ENCODE measurements around the gene MAPK8IP3.

MAPK8IP3 gene

DNA sequence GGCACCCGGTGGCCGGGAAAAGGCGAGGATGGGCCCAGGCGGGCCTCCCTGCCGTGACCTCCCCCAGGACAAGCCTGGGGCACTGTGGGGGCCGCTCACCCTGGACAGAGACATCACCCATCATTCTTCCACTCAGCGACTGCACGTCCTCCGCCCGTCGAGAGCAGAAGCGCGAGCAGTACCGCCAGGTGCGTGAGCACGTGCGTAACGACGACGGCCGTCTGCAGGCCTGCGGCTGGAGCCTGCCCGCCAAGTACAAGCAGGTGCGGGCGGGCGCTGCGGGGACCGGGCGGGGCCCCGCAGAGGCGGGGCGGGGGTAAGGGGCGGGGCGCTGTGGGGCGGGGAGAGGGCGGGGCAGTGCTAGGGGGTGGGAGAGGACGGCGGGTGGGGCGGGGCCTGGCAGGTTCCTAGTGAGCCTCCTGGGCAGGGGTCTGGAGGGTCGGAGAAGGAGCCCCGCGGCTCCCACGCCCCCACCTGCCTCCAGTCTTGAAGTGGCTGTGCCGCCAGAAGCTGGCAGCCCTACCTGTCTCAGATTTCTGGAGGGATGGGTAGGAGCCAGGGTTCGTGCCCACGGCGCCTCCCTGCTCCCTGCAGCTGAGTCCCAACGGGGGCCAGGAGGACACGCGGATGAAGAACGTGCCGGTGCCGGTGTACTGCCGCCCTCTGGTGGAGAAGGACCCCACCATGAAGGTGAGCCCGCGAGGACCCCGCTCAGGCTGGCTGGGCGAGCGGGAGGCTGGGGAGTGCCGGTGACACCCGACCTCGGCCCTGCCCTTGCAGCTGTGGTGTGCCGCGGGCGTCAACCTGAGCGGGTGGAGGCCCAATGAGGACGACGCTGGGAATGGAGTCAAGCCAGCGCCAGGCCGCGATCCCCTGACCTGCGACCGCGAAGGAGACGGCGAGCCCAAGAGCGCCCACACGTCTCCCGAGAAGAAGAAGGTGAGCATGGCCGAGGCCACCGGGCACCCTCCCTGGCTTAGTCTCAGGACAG lies 57.8 kb downstream of the MAPK8IP3 start:
- no peak for DNase-seq

DNA sequence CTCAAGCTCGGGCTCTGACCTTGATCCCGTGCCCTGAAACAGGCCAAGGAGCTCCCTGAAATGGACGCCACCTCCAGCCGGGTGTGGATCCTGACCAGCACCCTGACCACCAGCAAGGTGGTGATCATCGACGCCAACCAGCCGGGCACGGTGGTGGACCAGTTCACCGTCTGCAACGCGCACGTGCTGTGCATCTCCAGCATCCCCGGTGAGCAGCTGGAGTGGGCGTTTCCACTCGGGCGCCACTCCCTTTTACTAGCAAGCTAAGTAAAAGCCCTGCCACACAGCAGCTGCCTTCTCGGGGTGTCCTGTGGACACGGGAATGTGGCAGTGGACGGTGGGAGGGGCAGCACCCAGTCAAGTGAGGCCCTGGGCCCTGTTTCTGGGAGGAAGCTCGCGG lies 59.0 kb downstream of the MAPK8IP3 start:
- DNase-seq, result no peak

DNA sequence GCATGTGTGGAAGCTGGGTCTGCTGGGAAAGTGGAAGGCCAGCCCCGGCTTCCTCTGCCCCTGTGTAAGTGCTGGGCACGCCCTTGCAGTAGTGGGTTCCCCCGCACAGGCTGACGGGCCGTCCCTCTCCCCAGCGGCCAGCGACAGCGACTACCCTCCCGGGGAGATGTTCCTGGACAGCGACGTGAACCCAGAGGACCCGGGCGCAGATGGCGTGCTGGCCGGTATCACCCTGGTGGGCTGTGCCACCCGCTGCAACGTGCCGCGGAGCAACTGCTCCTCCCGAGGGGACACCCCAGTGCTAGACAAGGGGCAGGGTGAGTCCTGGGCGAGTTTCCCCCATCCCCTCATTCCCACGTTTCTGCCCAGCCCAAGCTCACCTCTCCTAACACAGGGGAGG lies 59.8 kb downstream of the MAPK8IP3 start:
- DNase-seq, result no peak

DNA sequence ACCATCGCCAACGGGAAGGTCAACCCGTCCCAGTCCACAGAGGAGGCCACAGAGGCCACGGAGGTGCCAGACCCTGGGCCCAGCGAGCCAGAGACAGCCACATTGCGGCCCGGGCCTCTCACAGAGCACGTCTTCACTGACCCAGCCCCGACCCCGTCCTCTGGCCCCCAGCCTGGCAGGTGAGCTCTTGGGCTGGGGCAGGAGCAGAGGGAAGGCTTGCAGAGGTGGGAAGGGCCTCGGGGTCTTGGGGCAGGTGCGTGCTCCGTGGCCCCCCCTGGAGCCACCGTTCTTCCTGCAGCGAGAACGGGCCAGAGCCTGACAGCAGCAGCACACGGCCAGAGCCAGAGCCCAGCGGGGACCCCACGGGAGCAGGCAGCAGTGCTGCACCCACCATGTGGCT lies 60.2 kb downstream of the MAPK8IP3 start:
- DNase-seq, result no peak

DNA sequence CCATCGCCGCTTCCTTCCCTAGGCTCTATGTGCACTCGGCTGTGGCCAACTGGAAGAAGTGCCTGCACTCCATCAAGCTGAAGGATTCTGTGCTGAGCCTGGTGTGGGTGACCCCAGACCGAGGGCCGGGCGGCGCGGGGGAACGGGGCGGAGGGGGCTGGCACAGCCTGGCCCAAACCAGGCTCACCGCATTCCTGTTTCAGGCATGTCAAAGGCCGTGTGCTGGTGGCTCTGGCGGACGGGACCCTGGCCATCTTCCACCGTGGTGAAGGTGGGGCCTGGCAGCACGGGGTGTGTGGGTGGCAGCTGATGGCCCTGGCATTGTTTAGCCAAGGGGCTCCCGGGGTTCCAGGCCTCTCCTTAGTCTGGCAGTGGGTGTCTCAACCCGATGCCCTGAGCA lies 60.7 kb downstream of the MAPK8IP3 start:
- DNase-seq, result no peak

DNA sequence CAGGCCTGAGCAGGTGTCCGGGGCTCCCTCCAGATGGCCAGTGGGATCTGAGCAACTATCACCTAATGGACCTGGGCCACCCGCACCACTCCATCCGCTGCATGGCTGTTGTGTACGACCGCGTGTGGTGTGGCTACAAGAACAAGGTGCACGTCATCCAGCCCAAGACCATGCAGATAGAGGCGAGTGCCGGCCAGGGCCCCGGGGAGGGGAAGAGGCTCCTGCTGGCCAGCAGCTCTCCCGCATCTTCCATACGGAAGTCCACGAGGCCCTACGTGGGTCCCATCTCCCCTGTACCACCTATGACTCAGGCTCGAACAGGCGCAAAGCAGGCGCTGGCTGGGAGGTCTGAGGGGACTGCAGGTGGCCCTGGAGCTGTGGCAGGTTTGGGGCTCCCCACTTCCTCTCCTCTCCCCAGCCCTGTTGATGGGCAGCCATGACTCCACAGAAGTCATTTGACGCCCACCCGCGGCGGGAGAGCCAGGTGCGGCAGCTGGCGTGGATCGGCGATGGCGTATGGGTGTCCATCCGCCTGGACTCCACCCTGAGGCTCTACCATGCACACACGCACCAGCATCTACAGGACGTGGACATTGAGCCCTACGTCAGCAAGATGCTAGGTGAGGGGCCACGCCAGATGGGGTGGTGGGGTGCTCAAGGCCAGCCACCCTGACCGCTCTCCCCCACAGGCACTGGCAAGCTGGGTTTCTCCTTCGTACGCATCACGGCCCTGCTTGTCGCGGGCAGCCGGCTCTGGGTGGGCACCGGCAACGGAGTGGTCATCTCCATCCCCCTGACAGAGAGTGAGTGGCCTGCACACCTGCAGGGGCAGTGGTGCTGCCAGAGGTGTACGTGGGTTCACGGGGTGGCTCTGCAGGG lies 61.4 kb downstream of the MAPK8IP3 start:
- no peak for DNase-seq

DNA sequence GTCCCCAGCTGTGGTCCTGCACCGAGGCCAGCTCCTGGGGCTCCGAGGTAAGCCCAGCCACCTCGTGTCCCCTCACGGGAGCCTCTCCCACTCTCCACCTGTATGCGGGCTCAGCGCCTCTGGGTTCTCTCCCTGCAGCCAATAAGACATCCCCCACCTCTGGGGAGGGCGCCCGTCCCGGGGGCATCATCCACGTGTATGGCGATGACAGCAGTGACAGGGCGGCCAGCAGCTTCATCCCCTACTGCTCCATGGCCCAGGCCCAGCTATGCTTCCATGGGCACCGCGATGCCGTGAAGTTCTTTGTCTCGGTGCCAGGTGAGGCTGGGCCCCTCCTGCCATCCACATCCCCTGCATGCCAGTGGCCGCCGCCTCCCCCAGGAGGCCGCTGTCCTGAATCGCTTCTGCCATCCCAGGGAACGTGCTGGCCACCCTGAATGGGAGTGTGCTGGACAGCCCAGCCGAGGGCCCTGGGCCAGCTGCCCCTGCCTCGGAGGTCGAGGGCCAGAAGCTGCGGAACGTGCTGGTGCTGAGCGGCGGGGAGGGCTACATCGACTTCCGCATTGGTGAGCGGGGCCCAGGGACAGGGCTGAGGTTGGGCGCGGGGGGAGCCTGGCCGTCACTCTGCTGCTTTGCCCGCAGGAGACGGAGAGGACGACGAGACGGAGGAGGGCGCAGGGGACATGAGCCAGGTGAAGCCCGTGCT lies 62.2 kb downstream of the MAPK8IP3 start:
- no peak for DNase-seq

DNA sequence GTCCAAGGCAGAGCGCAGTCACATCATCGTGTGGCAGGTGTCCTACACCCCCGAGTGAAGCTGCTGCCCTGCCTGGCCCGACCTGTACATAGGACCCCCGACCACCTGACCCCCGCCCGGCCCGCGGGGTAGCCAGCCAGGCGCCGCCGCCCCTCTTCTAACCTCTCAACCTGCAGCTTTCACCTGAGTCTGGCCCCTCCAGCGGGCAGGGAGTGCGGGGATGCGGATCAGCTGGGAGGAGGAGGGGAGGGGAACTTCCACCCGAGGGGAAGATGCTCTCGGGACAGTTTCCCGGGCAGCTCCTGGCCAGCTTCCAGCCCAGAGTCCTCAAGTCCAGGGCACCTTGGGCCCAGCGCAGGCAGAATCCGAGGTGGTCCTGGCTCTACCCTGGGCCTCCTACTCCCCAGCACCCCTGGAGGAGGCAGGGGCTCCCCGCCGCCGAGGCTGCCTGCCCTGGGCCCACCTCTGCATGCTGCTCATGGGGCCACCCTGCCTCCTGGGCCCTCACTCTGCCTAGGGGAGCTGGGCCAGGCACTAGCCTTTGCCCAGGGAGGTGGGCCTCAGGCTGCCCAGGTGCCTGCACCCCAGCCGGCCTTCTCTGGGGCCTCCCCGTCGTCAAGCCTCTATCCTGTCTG lies 62.9 kb downstream of the MAPK8IP3 start:
- DNase-seq, result no peak

DNA sequence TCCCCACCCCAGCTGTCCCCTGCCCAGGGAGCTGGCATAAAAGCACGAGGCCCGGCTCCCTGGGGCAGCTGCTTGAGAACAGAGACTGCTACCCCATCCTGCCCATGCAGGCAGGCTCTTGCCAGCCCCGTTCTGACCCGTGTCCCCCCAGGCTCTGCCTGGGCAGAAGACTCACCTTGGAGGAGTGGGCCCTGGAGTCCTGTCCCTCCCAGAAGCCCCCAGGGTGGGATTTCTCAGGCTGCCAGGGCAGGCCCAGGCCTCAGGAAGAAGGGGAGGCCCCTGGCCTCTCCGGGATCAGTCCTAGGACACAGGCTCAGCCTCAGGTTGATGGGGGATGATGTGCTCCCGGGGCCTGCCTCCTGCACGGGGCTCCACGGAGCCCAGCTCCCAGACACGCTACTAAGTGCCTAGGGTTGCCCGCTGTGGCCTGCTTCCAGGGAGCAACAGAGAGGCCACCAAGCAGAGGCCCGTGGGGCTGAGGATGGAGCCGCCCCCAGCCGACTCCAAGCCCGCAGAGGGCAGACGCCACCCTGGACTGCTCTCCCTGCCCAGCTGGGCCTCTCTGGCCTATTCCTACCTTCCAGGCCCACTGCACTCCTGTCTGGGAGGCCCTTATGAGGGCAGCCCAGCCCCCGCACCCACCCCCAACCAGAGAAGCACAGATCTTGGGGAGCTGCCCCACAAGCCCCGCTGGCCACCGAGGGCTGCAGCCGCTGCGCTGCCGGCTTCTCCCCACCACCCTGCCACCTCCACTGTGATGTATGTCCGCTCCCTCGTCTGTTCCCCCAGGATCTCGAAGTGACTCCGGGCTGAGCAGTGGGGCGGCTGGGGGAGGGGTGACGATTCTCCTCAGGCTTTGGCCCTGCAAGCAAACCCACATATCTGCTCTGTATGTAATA lies 63.7 kb downstream of the MAPK8IP3 start:
- no peak for DNase-seq

DNA sequence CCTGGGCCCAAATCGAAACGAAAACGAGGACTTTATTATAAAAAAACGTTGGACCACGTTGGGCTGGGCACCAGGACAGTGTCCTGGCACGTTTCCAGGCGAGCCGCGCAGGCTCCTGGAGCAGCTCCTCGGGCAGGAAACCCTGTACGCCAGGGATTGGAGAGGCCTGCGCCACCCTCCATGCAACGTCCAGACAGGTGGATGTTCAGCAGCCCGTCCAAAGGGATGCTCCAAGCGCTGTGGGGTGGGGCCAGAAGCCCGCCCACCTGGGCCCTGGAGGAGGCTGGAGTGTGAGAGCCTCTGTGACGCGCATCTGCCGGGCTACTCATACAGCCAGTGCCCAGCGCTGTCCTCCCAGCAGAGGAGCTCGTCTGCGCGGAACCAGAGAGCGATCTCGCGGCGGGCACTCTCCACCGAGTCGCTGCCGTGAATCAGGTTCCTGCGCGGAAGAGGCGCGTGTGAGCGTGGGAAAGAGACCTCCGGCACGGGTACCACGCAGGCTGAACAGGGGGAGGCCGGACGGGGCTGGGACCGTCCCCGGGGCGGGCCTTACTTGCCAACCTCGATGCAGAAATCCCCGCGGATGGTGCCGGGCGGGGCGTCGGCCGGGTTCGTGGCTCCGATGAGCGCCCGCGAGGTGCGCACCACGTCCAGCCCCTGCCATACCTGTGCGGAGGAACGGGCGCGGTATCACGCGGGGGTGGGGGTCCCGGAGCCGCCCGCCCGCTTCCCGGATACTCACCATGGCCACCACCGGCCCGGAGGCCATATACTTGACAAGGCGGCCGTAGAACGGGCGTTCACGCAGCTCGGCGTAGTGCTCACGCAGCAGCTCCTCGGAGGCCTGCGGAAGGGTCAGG lies 64.6 kb downstream of the MAPK8IP3 start:
- peak; percentile 10 for DNase-seq

DNA sequence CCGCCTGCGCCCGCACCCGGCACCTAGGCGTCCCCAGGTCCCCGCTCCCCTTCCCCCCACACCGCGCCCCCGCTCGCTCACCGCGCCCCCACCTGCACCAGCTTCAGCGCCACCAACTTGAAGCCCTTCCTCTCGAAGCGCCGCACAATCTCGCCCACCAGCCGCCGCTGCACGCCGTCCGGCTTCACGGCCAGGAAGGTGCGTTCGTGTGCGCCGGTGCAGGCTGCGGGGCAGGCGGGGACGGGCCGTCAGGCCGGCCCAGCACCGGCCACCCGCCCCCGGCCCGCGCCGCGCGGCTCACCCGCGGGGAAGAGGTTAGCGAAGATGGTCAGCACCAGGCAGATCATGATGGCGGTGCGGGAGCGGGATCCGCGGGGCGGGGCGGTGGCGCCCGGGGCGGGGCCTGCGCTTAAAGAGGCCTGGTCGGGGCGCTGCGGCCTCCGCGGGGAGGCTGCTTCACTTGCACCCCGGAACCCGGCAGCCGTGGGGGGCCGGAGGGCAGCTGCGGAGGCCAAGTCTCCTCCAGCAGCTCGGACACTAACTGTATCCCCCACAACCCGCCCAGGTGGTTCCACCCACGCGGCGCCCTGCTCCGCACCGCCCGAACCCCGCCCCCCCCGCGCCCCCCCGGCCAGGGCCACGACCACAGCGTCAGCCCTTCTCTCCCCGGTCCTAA lies 65.3 kb downstream of the MAPK8IP3 start, which contains the start of gene NME3:
TSS of gene NME3 (minus strand) at position 356 of the 676 bp plus-strand sequence. CDS start at position 347, 9 bp downstream.
- DNase-seq, result peak; percentile 43

DNA sequence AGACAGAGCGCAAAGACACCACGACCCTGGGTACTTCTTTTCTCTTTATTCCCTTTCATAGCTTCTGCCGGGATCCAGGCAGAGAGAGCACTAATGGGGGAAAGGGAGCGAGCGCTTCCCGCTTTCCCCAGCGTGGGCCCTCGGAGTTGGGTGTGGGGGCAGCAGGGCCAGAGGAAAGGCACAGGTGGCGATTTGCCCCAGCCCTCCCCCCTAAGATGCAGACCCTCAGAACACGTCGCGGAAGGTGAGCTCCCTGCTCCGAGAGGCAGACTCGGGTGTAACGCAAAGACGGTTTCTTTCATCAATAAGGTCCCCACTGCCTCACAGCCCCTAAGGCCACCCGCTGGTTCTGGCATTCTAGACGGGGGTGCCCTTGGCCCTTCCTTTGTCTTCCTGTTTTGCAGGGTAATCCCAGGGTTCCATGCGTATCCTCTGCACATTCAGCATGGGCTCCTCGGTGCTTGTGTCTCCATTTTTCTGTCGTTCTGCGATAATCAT lies 65.9 kb downstream of the MAPK8IP3 start:
- DNase-seq, result no peak

DNA sequence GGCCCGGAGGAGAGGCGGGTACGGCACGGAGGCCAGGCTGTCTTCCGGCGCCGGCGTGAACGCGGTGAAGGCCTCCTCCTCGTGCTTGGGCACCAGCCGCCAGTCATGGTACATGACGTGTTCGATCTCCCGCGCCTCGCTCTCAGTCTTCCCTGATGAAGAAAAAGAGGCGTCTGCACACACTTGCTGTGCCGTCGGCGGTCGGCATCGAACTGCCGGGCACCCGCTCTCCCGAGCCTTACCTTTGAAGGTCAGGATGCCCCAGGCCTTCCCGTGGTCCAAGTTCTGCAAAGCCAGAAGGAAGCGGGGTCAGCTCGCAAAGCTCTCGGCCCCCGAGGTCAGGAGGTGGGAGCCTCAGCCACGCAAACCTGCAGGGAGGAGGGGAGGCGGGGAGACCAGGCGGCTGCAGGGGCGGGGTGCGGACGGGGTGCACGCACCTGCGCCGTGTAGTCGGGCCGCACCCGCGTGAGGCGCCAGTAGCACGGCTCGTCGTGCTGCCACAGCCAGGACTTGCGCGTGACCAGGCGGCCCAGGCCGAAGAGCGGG lies 66.4 kb downstream of the MAPK8IP3 start, which contains the start of gene EME2:
TSS of gene EME2 (plus strand) at position 449 of the 546 bp plus-strand sequence. CDS start 418 bp downstream, outside the sequence.
- peak; percentile 20 for DNase-seq

DNA sequence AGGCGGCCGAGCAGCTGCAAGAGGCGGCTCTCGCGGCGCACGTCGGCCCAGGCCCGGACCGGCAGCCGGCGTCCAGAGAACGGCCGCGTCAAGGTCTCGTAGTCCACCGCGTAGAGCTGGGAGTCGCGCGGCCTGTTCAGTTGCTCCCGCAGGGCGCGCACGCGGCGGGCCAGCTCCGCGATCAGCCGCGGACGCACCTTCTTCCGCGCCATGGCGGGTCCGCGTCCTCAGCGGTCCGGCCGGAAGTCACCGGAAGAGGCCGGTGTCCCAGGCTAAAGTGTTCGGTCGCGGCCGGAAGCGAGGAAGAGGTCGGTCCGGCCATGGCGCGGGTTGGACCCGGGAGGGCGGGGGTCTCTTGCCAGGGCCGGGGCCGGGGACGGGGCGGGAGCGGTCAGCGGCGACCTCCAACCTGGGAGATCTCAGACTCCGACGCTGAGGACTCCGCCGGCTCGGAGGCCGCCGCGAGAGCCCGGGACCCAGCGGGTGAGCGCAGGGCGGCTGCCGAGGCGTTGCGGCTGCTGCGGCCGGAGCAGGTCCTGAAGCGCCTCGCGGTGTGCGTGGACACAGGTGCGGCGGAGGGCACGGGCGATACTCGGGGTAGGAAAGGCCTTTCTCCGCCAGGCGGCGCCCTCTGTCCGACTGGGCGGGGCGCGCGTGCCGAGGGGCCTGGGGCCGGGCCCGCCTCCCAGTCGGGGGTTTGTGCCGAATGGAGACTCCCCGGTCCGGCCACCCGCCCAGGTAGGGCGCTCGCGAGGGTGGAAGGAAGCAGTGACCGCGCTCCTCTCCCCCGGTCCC lies 67.1 kb downstream of the MAPK8IP3 start, which contains the start of gene MRPS34:
TSS of gene MRPS34 (minus strand) at position 227 of the 795 bp plus-strand sequence. CDS start at position 212, 15 bp downstream.
- DNase-seq, result peak; percentile 65

DNA sequence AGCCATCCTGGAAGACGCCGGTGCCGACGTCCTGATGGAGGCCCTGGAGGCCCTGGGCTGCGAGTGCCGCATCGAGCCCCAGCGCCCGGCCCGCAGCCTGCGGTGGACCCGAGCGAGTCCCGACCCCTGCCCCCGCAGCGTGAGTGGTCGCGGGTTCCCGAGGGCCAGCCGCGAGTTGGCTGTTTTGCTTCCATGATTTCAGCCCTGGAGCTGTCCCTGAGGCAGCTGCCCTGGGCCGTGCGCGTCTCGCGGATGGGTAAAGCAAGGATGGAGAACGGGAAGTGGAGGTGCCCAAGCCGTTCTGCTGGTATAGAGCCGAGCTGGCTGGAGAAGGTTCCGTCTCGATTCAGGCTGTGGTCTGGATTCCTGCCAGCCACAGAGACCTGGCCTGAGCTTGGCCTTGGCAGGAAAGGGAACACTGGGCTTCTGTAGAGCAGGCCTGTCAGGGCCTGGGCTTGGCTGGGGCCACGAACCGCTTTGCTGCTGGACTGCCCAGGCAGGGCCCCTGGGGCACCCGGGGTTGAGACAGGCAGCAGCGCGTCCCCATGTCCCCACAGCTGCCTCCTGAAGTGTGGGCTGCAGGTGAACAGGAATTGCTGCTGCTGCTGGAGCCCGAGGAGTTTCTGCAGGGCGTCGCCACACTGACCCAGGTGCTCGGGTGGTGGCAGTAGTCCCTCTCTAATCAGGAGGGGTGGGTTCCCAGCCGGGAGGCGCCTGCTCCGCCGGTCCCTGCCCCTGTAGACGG lies 67.9 kb downstream of the MAPK8IP3 start:
- DNase-seq, result no peak

DNA sequence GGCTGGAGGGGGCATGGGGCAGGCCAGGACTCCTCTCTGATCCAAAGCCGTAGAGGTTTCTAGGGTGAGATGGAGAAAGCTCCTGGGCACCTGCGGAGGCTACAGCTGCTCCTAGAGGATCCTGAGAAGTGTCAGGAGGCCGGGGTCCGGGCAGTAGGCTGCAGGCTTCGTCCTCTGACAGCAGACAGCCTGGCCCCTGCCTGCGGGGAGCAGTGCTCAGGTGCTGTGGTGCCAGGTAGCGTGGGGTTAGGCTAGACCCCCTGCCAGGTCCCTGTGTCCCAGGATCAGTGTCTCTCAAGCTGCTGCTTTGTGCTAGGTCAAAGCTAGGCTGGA lies 68.4 kb downstream of the MAPK8IP3 start:
- DNase-seq, result no peak
